K562 (cell line): ENCODE measurements around the gene TCIRG1. TPM values are rescaled to one million over a fixed set of nuclear protein-coding genes. Genes with fewer than 3 reads are reported as not detected.

Source experiments
- ATAC-seq: fragments of 200-7000 bp; cut with Tn5 transposase; 3 replicates; pipeline ENCODE4 v1.9.1; 2020; ENCODE audit warnings: moderate library complexity
- BruUV-seq: library from RNA; stranded (reverse); fragments of 400-500 nt; replicated peaks from 2 replicates; lab custom pipeline; 2021; lab: Mats Ljungman, UMichigan
- CTCF ChIA-PET: fragments of 300-600 bp; formaldehyde crosslinking; extraction: SDS; loops from one replicate; lab custom pipeline; 2021; ENCODE audit warnings: low intra/inter-chr PET ratio; lab: Yijun Ruan, JAX
- POLR2A ChIA-PET: fragments of 300-600, 350-650 bp; sonication (Branson Sonifier 250); formaldehyde crosslinking; extraction: SDS; loops from one replicate; lab custom pipeline; 2021; ENCODE audit warnings: antibody characterized with exemption, inconsistent platforms; lab: Yijun Ruan, JAX
- DNase-seq, 4 experiments: peaks; one replicate each; pipeline versions ENCODE4 v3.0.0 to v3.0.0-alpha.2; 2011 to 2018; ENCODE audit warnings: low spot score in 3 of 4, mixed read lengths in 3 of 4; ENCODE audit errors: extremely low read depth in 1 of 4
- FAIRE-seq: peaks from 2 replicates; lab custom pipeline; 2011; peaks lifted over from hg19 to GRCh38; lab: Jason Lieb, UNC
- H2AFZ ChIP-seq: 2 replicates; pipeline ENCODE4 v1.6.0; 2011; ENCODE audit warnings: low read depth, low read length, control low read depth, inconsistent platforms
- H3K27ac ChIP-seq: fragments of 200-600 bp; 3 replicates; pipeline ENCODE4 v1.8.0; 2011; ENCODE audit warnings: low read depth, mild to moderate bottlenecking, control low read depth, inconsistent platforms, low read length, moderate library complexity, mixed read lengths; ENCODE audit errors: extremely low read depth
- H3K27me3 ChIP-seq, 2 experiments: fragments of 300-600 bp in 1 of 2; 2 replicates in 1 of 2; 3 replicates in 1 of 2; pipeline versions ENCODE4 v1.6.0 to v1.8.0; 2011; ENCODE audit warnings: inconsistent platforms in 2 of 2, low read length in 2 of 2, mild to moderate bottlenecking in 1 of 2, mixed read lengths in 1 of 2, moderate library complexity in 1 of 2; ENCODE audit not compliant: control insufficient read depth in 2 of 2, insufficient read depth in 2 of 2
- H3K36me3 ChIP-seq: fragments of 300-600 bp; 3 replicates; pipeline ENCODE4 v1.8.0; 2011; ENCODE audit warnings: mild to moderate bottlenecking, low read length, inconsistent platforms; ENCODE audit not compliant: control insufficient read depth, insufficient read depth
- H3K4me1 ChIP-seq, 2 experiments: fragments of 200-600 bp in 1 of 2; replicated peaks in 1 of 2; 2 replicates in 1 of 2; 3 replicates in 1 of 2; pipeline versions ENCODE4 v1.5.1 to v1.8.0; 2011; ENCODE audit warnings: inconsistent platforms in 2 of 2, low read length in 2 of 2, mild to moderate bottlenecking in 1 of 2, mixed read lengths in 1 of 2, moderate library complexity in 1 of 2; ENCODE audit not compliant: control insufficient read depth in 2 of 2, insufficient read depth in 2 of 2
- H3K4me2 ChIP-seq: 2 replicates; pipeline ENCODE4 v1.6.1; 2011; ENCODE audit warnings: low read length, control low read depth, inconsistent platforms, mixed read lengths; ENCODE audit not compliant: insufficient read depth
- H3K4me3 ChIP-seq: fragments of 200-600 bp; sonication (generic), shearing (Covaris generic); 2 replicates; pipeline ENCODE4 v1.5.1; 2016; ENCODE audit warnings: control low read depth, inconsistent platforms
- H3K79me2 ChIP-seq: fragments of 200-600 bp; 3 replicates; pipeline ENCODE4 v1.8.0; 2011; ENCODE audit warnings: low read length, inconsistent platforms; ENCODE audit not compliant: control insufficient read depth, insufficient read depth
- H3K9ac ChIP-seq, 2 experiments: 2 replicates each; pipeline versions ENCODE4 v1.6.0 to v1.6.1; 2011; ENCODE audit warnings: low read depth in 2 of 2, low read length in 2 of 2, control low read depth in 1 of 2, inconsistent platforms in 1 of 2, mild to moderate bottlenecking in 1 of 2, mixed read lengths in 1 of 2; ENCODE audit not compliant: insufficient read depth in 1 of 2
- H3K9me1 ChIP-seq: one replicate; pipeline ENCODE4 v1.6.0; 2011; ENCODE audit warnings: inconsistent platforms, mild to moderate bottlenecking, low read length, moderate library complexity; ENCODE audit not compliant: control insufficient read depth, insufficient read depth
- H3K9me3 ChIP-seq: replicated peaks from 2 replicates; pipeline ENCODE4 v1.5.1; 2011; ENCODE audit warnings: low read depth, low read length, inconsistent platforms; ENCODE audit not compliant: control insufficient read depth, insufficient read depth
- H4K20me1 ChIP-seq: replicated peaks from 2 replicates; pipeline ENCODE4 v1.6.1; 2011; ENCODE audit warnings: low read length, inconsistent platforms, mixed read lengths; ENCODE audit not compliant: control insufficient read depth, insufficient read depth
- HOMEZ ChIP-seq: fragments of 250-450 bp; sonication (Bioruptor Pico); IDR thresholded peaks from 2 replicates; pipeline ENCODE4 v1.4.0; 2020; ENCODE audit warnings: mild to moderate bottlenecking, moderate library complexity
- IRF2 ChIP-seq: sonication (generic); formaldehyde crosslinking; IDR thresholded peaks from 2 replicates; pipeline ENCODE4 v1.8.1; 2022; ENCODE audit warnings: mild to moderate bottlenecking, missing genetic modification reagents
- KLF13 ChIP-seq: fragments of 450-650 bp; IDR thresholded peaks from 2 replicates; pipeline ENCODE4 v1.6.1; 2016; ENCODE audit warnings: missing genetic modification characterization, low read depth, mild to moderate bottlenecking, missing compliant biosample characterization, moderate library complexity, borderline replicate concordance
- LCOR ChIP-seq: sonication (generic); formaldehyde crosslinking; IDR thresholded peaks from 2 replicates; pipeline ENCODE4 v1.8.0; 2022; ENCODE audit warnings: mild to moderate bottlenecking, missing genetic modification reagents
- TAL1 ChIP-seq: fragments of 450-650 bp; IDR thresholded peaks from 2 replicates; pipeline ENCODE4 v1.6.1; 2016; ENCODE audit warnings: mild to moderate bottlenecking
- TEAD4 ChIP-seq, 2 experiments: sonication (generic) in 1 of 2; formaldehyde crosslinking in 1 of 2; IDR thresholded peaks; 2 replicates each; pipeline versions ENCODE4 v1.6.1 to v1.8.0; 2012 to 2022; ENCODE audit warnings: borderline replicate concordance in 1 of 2, inconsistent platforms in 1 of 2, low read length in 1 of 2, mild to moderate bottlenecking in 1 of 2, missing genetic modification reagents in 1 of 2
- ZNF24 ChIP-seq: fragments of 450-650 bp; IDR thresholded peaks from 2 replicates; pipeline ENCODE4 v1.6.1; 2016
- in situ Hi-C: fragments of 300-500 bp; cut with MboI; formaldehyde crosslinking; loops from 4 replicates; pipeline ENCODE4 v1.15.0; 2018; ENCODE audit warnings: inconsistent platforms, mixed read lengths
- intact Hi-C: fragments of 100-400 bp; cut with micrococcal nuclease; formaldehyde crosslinking; loops from 2 replicates; pipeline ENCODE4 v1.14.2; 2022
- polyA plus RNA-seq, 8 experiments: library from polyadenylated mRNA; depleted of rRNA in 4 of 8; stranded (reverse) in 5 of 8; unstranded in 3 of 8; fragments of >200 nt; fragmentation: Nextera tagmentation in 2 of 8; fragmentation: Illumina TruSeq in 1 of 8; extraction: Ambion mirVana in 2 of 8; extraction: Trizol in 1 of 8; gene quantifications; 2 replicates each; pipeline versions ENCODE4 v1.2.1 to v1.2.3, GENCODE V29; 2011 to 2014; ENCODE audit warnings: inconsistent platforms in 1 of 8, missing spikeins in 1 of 8
- total RNA-seq, 7 experiments: library from RNA; depleted of rRNA in 6 of 7; stranded (reverse); fragments of >200 nt in 6 of 7; fragmentation: Illumina TruSeq in 2 of 7; extraction: Trizol in 2 of 7; gene quantifications; 2 replicates each; pipeline versions ENCODE4 v1.2.1 to v1.2.3, GENCODE V29; 2011 to 2021; ENCODE audit warnings: low replicate concordance in 1 of 7
- TF ChIP-seq, protein P1 (sequence below), 2 experiments: IDR thresholded peaks; 2 replicates each; pipeline ENCODE4 v1.6.1; 2012; ENCODE audit warnings: improper control_type of control experiment in 2 of 2, low read depth in 2 of 2, low read length in 2 of 2, borderline replicate concordance in 1 of 2

Gene TCIRG1
- total and polyA plus RNA-seq, 9 of the 15 experiments (the other 6 are each of a cell fraction or from before 2014, with no cell fraction given): 0.49 to 143 (median 24.4) TPM

DNA sequence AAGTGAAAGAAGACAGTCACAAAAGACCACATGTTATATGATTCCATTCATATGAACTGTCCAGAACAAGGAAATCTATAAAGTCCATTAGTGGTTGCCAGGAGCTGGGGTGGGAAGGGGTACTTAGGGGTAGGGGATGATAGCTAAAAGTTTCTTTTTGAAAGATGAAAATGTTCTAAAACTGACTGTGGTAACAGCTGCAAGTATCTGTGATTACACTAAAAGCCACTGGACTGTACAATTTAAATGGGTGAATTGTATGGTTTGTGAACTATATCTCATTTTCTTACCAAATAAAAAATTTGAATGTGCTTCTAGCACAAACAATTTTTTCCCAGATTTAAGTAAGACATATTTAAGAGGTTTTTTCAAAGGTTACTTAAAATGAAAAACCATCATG lies 60.2 kb downstream of the TCIRG1 start:
- ATAC-seq (peak; percentile 24), FAIRE-seq (no peak), DNase-seq (no peak)
- Histone ChIP-seq H3K4me2 (peak overlapping the region; percentile 60), H3K79me2 (peaks cover 60% of the 10 kb centered on the region), H3K9me3 (no peaks in the 10 kb centered on the region), H3K4me1 (peaks cover 4 to 12% of the 10 kb centered on the region in 2 experiments; a peak in 3 of 5 replicates), H3K9ac (peak overlapping the region in 1 of 2 experiments; percentile 42; a peak in 2 of 4 replicates), H4K20me1 (no peaks in the 10 kb centered on the region; the same call in 1 of the 2 replicates), H3K4me3 (no peak overlapping the region), H2AFZ (peak overlapping the region; percentile 27; the same call in 1 of the 2 replicates), H3K27ac (peak overlapping the region; percentile 57; the same call in 1 of the 3 replicates), H3K9me1 (no peaks in the 10 kb centered on the region), H3K27me3 (no peaks in the 10 kb centered on the region), H3K36me3 (peaks cover 17% of the 10 kb centered on the region; the same call in 2 of the 3 replicates)
- intact Hi-C loops (no loop called here), in situ Hi-C loops (no loop called here)
- ChIA-PET CTCF (no interaction called here), POLR2A (interaction anchor here (0.6 to 3.3 kb wide), 5 partner anchors 9 to 38 kb away, joined by 3 to 22 read pairs (median 4); no protein-coding TSS in a partner anchor)
- TF ChIP-seq IRF2 (CRISPR knock-in tag): no peak
- TF ChIP-seq HOMEZ (CRISPR knock-in tag): no peak
- TF ChIP-seq, protein P1, sequence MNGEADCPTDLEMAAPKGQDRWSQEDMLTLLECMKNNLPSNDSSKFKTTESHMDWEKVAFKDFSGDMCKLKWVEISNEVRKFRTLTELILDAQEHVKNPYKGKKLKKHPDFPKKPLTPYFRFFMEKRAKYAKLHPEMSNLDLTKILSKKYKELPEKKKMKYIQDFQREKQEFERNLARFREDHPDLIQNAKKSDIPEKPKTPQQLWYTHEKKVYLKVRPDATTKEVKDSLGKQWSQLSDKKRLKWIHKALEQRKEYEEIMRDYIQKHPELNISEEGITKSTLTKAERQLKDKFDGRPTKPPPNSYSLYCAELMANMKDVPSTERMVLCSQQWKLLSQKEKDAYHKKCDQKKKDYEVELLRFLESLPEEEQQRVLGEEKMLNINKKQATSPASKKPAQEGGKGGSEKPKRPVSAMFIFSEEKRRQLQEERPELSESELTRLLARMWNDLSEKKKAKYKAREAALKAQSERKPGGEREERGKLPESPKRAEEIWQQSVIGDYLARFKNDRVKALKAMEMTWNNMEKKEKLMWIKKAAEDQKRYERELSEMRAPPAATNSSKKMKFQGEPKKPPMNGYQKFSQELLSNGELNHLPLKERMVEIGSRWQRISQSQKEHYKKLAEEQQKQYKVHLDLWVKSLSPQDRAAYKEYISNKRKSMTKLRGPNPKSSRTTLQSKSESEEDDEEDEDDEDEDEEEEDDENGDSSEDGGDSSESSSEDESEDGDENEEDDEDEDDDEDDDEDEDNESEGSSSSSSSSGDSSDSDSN (IDR thresholded peaks at IDR 0.05; ENCODE audit: borderline replicate concordance in 1 of 2, low read depth in 2 of 2, low read length in 2 of 2): no peak
- TF ChIP-seq KLF13 (tag): no peak
- TF ChIP-seq LCOR (CRISPR knock-in tag): no peak
- TF ChIP-seq TAL1: no peak
- TF ChIP-seq TEAD4 (IDR thresholded peaks at IDR 0.05; ENCODE audit: low read length): no peak
- no peak for TF ChIP-seq TEAD4 (CRISPR knock-in tag; IDR thresholded peaks at IDR 0.05; ENCODE audit: borderline replicate concordance)
- no peak for TF ChIP-seq ZNF24
- BruUV-seq: no TSS peak
